AG09309 (cell line): ENCODE data around the gene KCNIP1.

ENCODE experiments used
- DNase-seq: peaks from one replicate; pipeline ENCODE4 v3.0.0-alpha.2; 2010; ENCODE audit warnings: low read depth
- H3K4me3 ChIP-seq: 2 replicates; pipeline ENCODE4 v1.5.1; 2011; ENCODE audit warnings: mild to moderate bottlenecking, low read depth, low read length, moderate library complexity; ENCODE audit not compliant: control insufficient read depth
- TF ChIP-seq, protein P1 (sequence below): IDR thresholded peaks from 2 replicates; pipeline ENCODE4 v1.5.1; 2011; ENCODE audit warnings: mild to moderate bottlenecking, low read depth, low read length, inconsistent platforms; ENCODE audit not compliant: insufficient read depth, control insufficient read depth; ENCODE audit errors: missing control alignments

The KCNIP1 gene

DNA sequence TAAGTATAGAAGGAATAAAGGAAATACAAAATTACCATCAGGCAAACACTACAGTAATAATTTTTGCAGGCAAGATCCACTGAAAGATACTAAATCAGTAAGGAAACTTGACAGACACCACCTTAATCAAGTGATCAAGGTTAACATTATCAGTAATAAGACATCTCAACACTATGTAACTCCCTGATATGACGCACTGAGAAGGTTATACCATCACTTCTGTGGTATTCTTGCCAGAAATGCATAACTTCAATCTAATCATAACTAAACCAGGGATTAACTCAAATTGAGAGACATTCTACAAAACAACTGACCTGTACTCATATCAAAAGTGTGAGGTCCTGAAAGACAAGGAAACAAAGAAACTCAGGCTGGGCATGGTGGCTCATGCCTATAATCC, 227.2 kb downstream of the KCNIP1 start:
- no peak overlapping the region for H3K4me3 ChIP-seq
- TF ChIP-seq, protein P1, sequence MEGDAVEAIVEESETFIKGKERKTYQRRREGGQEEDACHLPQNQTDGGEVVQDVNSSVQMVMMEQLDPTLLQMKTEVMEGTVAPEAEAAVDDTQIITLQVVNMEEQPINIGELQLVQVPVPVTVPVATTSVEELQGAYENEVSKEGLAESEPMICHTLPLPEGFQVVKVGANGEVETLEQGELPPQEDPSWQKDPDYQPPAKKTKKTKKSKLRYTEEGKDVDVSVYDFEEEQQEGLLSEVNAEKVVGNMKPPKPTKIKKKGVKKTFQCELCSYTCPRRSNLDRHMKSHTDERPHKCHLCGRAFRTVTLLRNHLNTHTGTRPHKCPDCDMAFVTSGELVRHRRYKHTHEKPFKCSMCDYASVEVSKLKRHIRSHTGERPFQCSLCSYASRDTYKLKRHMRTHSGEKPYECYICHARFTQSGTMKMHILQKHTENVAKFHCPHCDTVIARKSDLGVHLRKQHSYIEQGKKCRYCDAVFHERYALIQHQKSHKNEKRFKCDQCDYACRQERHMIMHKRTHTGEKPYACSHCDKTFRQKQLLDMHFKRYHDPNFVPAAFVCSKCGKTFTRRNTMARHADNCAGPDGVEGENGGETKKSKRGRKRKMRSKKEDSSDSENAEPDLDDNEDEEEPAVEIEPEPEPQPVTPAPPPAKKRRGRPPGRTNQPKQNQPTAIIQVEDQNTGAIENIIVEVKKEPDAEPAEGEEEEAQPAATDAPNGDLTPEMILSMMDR, result no peak
- DNase-seq, result no peak

DNA sequence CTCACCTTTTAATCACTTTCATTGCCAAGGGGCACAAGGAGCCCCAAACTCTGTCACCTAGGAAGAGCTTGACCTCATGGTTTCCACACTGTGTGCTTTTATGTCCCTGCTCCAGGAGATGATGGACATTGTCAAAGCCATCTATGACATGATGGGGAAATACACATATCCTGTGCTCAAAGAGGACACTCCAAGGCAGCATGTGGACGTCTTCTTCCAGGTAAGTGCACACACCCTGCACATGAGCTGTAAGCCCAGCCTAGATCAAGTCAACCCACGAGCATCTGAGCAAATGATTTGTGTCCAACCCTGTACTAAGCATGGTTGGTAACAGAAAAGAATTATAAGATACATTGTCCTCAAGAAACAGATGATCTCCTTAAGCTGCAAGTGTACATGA, 228.9 kb downstream of the KCNIP1 start:
- TF ChIP-seq, protein P1, result no peak
- H3K4me3 ChIP-seq, result no peak overlapping the region
- no peak for DNase-seq

DNA sequence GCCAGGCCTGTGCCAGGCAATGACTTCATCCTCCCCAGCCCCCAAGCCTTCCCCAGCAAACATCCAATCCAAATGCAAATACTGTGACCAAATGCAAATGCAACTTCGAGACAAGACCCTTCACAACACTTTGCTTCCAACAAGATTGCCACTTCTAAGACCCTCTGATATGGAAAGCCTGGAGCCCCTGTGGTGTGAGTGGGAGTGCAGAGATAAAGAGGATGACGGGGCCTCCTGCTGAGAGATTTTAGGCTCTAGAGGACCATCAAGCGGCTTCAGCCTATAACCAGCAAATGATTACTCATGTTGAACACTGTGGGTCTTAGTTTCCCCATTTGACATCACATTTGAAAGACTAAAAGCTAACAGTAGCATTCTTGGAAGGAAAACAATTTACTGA, 233.1 kb downstream of the KCNIP1 start:
- TF ChIP-seq, protein P1, result no peak

DNA sequence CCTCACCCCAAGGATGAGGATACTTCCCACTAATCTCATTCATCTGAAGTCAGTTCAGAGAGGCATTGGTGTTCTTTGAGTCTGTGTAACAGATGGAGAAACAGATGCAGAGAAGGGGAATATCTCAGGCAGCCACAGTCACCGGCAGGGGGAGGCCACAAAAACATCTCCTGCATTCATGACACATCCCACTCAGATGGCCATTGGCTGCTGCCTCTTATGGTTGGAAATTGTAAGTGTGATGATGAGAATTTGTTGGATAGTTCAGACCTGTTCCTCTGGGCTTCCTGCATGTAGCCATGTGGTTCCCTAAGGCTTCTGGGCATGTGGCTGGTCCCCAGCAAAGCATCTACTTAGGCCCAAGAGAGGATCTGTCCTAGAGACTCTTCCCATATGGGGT, 233.8 kb downstream of the KCNIP1 start:
- TF ChIP-seq, protein P1, result no peak
- no peak for DNase-seq
- H3K4me3 ChIP-seq, result no peak overlapping the region

More for the DNA sequence above, 233.1 kb downstream of the KCNIP1 start:
- no peak for DNase-seq
- no peak overlapping the region for H3K4me3 ChIP-seq

DNA sequence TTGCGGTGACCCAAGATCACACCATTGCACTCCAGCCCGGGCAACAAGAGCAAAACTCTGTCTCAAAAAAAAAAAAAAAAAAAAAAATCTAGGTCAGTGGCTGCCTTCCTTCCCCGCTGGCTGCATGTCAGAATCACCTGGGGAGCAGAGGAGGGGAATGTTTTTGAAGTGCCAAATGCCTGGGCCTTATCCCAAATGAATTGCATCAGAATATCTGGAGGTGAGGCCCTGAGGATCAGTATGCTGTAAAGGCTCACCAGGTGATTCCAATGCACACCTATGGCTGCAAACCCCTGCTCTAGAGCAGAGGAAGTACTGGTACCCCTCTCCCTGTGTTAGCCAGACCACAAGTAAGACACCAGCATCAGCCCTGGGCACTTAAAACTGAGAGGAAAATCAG, 235.0 kb downstream of the KCNIP1 start:
- DNase-seq, result no peak
- TF ChIP-seq, protein P1, result no peak
- no peak overlapping the region for H3K4me3 ChIP-seq

DNA sequence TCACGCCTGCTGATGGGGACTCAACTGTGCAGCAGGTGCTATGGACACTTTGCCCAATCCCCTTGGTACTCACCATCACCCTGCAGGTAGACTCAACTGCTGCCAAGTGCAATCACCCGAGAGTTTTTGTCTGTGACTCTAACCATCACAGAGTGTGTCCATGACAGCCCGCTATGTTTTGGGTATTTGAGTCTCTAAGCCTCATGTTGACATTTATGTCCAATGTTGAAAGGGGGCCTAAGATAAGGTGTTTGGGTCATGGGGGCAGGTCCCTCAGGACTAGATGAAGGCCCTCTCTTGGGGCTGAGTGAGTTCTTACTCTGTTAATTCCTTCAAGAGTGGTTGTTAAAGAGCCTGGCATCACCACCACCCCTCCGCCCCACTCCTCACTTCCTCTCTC, 235.6 kb downstream of the KCNIP1 start:
- DNase-seq, result no peak
- H3K4me3 ChIP-seq, result no peak overlapping the region
- TF ChIP-seq, protein P1, result no peak
